ENCODE data around the gene PLD5.
A peak's percentile ranks its signal among the peaks of the same experiment; 100 is the strongest.

Gene PLD5

GRCh38 chr1:242089911-242090310 lies 434.6 kb downstream of the PLD5 start:
- Mint-ChIP-seq H3K4me3 (no peak overlapping the region), H3K36me3 (ENCODE audit: low read depth) (no peaks in the 10 kb centered on the region), H3K27me3 (ENCODE audit: low read depth, poor library complexity) (no peaks in the 10 kb centered on the region)

GRCh38 chr1:242088875-242089274 lies 435.6 kb downstream of the PLD5 start:
- H3K27ac Mint-ChIP-seq = no peak overlapping the region

More at GRCh38 chr1:242089911-242090310, 434.6 kb downstream of the PLD5 start:
- H3K9me3 Mint-ChIP-seq = no peaks in the 10 kb centered on the region
- TF ChIP-seq, protein P1, sequence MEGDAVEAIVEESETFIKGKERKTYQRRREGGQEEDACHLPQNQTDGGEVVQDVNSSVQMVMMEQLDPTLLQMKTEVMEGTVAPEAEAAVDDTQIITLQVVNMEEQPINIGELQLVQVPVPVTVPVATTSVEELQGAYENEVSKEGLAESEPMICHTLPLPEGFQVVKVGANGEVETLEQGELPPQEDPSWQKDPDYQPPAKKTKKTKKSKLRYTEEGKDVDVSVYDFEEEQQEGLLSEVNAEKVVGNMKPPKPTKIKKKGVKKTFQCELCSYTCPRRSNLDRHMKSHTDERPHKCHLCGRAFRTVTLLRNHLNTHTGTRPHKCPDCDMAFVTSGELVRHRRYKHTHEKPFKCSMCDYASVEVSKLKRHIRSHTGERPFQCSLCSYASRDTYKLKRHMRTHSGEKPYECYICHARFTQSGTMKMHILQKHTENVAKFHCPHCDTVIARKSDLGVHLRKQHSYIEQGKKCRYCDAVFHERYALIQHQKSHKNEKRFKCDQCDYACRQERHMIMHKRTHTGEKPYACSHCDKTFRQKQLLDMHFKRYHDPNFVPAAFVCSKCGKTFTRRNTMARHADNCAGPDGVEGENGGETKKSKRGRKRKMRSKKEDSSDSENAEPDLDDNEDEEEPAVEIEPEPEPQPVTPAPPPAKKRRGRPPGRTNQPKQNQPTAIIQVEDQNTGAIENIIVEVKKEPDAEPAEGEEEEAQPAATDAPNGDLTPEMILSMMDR (IDR thresholded peaks at IDR 0.05) = no peak
- no peak for DNase-seq
- H3K27ac Mint-ChIP-seq = no peak overlapping the region
- peaks cover 32% of the 10 kb centered on the region for H3K4me1 Mint-ChIP-seq

DNA sequence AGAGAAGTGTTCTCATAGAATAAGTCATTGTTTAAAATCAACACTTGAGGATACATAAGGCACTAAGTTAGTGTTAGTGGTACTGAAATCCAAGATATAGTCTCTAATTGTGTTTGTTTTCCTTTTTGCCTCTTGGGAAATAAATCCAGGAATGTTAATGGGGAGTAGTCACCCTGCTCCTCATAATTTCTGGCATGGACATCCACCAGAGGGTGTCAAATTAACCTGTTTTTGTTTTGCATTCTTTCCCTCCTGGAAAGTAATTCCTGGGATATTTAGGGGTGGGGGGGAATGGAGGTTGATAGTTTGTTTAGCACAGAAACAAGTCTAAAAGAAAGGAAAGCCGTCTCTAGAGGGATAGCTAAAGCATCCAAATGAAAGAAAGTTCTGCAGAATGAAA lies 437.8 kb downstream of the PLD5 start:
- TF ChIP-seq, protein P1 (IDR thresholded peaks at IDR 0.05) = no peak
- Mint-ChIP-seq H3K9me3 (no peaks in the 10 kb centered on the region), H3K27me3 (ENCODE audit: low read depth, poor library complexity) (no peaks in the 10 kb centered on the region), H3K27ac (peak overlapping the region; percentile 62), H3K36me3 (ENCODE audit: low read depth) (no peaks in the 10 kb centered on the region), H3K4me3 (no peak overlapping the region), H3K4me1 (peaks cover 25% of the 10 kb centered on the region)
- DNase-seq = no peak

More at GRCh38 chr1:242088875-242089274, 435.6 kb downstream of the PLD5 start:
- H3K36me3 Mint-ChIP-seq (ENCODE audit: low read depth) = no peaks in the 10 kb centered on the region
- TF ChIP-seq, protein P1 (IDR thresholded peaks at IDR 0.05) = no peak
- no peaks in the 10 kb centered on the region for H3K27me3 Mint-ChIP-seq (ENCODE audit: low read depth, poor library complexity)
- H3K4me3 Mint-ChIP-seq = no peak overlapping the region
- no peak for DNase-seq
- H3K9me3 Mint-ChIP-seq = no peaks in the 10 kb centered on the region
- peaks cover 32% of the 10 kb centered on the region for H3K4me1 Mint-ChIP-seq

DNA sequence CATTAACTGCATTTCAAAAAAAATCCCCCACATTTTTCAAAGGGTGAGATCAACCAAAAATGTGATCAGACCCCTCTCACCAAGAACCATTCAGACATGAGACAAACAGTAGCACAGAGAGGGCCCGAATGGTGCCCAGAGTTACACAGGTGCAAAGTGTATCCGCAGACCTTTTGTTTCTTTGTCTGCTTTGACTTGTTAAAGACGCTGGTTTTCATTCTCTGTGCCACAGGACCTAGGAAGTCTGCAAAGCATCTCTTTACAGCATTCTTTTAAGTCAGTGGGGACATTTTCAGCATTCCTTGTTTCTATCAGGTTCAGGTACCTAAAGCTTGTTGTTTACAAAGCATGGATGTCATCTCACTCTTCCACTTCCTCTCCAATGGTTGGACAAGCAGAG lies 438.4 kb downstream of the PLD5 start:
- no peaks in the 10 kb centered on the region for H3K9me3 Mint-ChIP-seq
- peak overlapping the region; percentile 62 for H3K27ac Mint-ChIP-seq

GRCh38 chr1:242083742-242084141 lies 440.8 kb downstream of the PLD5 start:
- Mint-ChIP-seq H3K4me1 (peaks cover 15% of the 10 kb centered on the region), H3K27me3 (ENCODE audit: low read depth, poor library complexity) (peaks cover under 1% of the 10 kb centered on the region), H3K36me3 (ENCODE audit: low read depth) (no peaks in the 10 kb centered on the region), H3K9me3 (no peaks in the 10 kb centered on the region), H3K27ac (no peak overlapping the region), H3K4me3 (no peak overlapping the region)
- DNase-seq = no peak
- TF ChIP-seq, protein P1 (IDR thresholded peaks at IDR 0.05) = no peak

More for the DNA sequence above, 438.4 kb downstream of the PLD5 start:
- DNase-seq = no peak
- no peaks in the 10 kb centered on the region for H3K27me3 Mint-ChIP-seq (ENCODE audit: low read depth, poor library complexity)
- H3K36me3 Mint-ChIP-seq (ENCODE audit: low read depth) = no peaks in the 10 kb centered on the region
- TF ChIP-seq, protein P1 (IDR thresholded peaks at IDR 0.05) = no peak
- H3K4me3 Mint-ChIP-seq = no peak overlapping the region
- peaks cover 25% of the 10 kb centered on the region for H3K4me1 Mint-ChIP-seq

- no peaks in the 10 kb centered on the region for H3K36me3 Mint-ChIP-seq (ENCODE audit: low read depth)
Measured at GRCh38 chr1:242081446-242081845, 443.1 kb downstream of the PLD5 start.

More at GRCh38 chr1:242081446-242081845, 443.1 kb downstream of the PLD5 start:
- DNase-seq = no peak
- Mint-ChIP-seq H3K27ac (no peak overlapping the region), H3K9me3 (no peaks in the 10 kb centered on the region), H3K4me1 (peaks cover 8% of the 10 kb centered on the region), H3K27me3 (ENCODE audit: low read depth, poor library complexity) (peaks cover 2% of the 10 kb centered on the region), H3K4me3 (no peak overlapping the region)
- TF ChIP-seq, protein P1 (IDR thresholded peaks at IDR 0.05) = no peak

All from nephron progenitor cell (in vitro differentiated cells).